NT2/D1 (cell line): ENCODE data around the gene OBI1.

ENCODE experiments used
- YY1 ChIP-seq: IDR thresholded peaks from 2 replicates; pipeline ENCODE4 v1.6.1; 2011; ENCODE audit not compliant: insufficient read length, insufficient read depth
- ZNF274 ChIP-seq: IDR thresholded peaks from 2 replicates; pipeline ENCODE4 v1.6.1; 2011; ENCODE audit warnings: mild to moderate bottlenecking, low read depth, low read length

DNA sequence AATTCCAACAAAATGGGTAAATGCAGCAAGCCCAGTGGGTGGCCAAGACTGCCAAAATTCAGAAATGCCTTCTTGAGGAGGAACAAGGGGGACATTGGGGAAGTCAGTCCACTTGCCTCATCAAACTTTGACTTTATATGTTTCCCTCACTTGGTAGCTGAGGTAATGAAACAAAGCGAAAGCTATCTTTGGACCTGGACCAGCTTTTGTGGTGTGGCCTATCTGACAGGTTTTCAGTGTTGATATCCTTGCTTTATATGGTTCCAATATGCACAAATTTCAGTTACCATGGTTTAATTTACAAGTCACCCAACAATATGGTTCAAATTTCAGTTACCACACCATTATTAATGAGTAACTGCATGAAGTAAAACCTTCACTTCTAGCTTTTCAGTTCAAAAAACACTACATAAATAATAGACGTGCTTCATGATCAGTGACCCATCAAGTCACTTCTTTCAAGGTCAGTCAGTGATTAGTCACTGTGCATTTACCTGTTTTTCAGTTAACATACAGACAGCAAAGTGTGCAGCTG lies 38.0 kb downstream of the OBI1 start:
- TF ChIP-seq ZNF274 (no peak), YY1 (no peak)
